Gastroesophageal sphincter (tissue), 4 donors: ENCODE measurements around the gene ZNF512. TPM values are rescaled to one million over a fixed set of nuclear protein-coding genes. Genes with fewer than 3 reads are reported as not detected.
"Not testable (repeated sequence)": the region's sequence is repeated elsewhere in the genome, so short reads cannot be mapped to it uniquely, and the experiment has no call there.

Source experiments
- ATAC-seq: fragments of 150-250 bp; one replicate; pipeline ENCODE4 v1.9.1; 2016; ENCODE audit warnings: mild to moderate bottlenecking, moderate library complexity
- H3K27ac ChIP-seq, 4 donors: fragments of 200-600 bp; sonication (generic) in 3 of 4; 1 replicate in 3 of 4; 2 replicates in 1 of 4; pipeline ENCODE4 v1.5.1; 2016 to 2019
- H3K27me3 ChIP-seq: fragments of 200-600 bp; sonication (generic); one replicate; pipeline ENCODE4 v1.5.1; 2019
- H3K36me3 ChIP-seq, 2 donors: fragments of 200-600 bp; sonication (generic); one replicate each; pipeline ENCODE4 v1.5.1; 2019; ENCODE audit warnings: control low read depth in 1 of 2
- H3K4me1 ChIP-seq, 3 donors: fragments of 200-600 bp; sonication (generic); 1 replicate in 2 of 3; 2 replicates in 1 of 3; pipeline ENCODE4 v1.5.1; 2016 to 2019; ENCODE audit warnings: control low read depth in 2 of 3
- H3K4me3 ChIP-seq, 2 donors: fragments of 200-600 bp; sonication (generic); one replicate each; pipeline ENCODE4 v1.5.1; 2019; ENCODE audit warnings: mild to moderate bottlenecking in 1 of 2, moderate library complexity in 1 of 2
- H3K9me3 ChIP-seq, 3 donors: fragments of 200-600 bp; sonication (generic); one replicate each; pipeline ENCODE4 v1.5.1; 2017 to 2019; ENCODE audit warnings: control low read depth in 2 of 3
- EP300 ChIP-seq: sonication (generic); formaldehyde crosslinking; IDR thresholded peaks from one replicate; pipeline ENCODE4 v1.6.1; 2017; ENCODE audit warnings: antibody characterized with exemption, mild to moderate bottlenecking
- POLR2A ChIP-seq, 2 donors: fragments of 450-650 bp; IDR thresholded peaks; one replicate each; pipeline ENCODE4 v1.6.1; 2017; ENCODE audit warnings: antibody characterized with exemption in 2 of 2, mild to moderate bottlenecking in 2 of 2, moderate library complexity in 1 of 2
- POLR2AphosphoS5 ChIP-seq: sonication (generic); formaldehyde crosslinking; IDR thresholded peaks from one replicate; pipeline ENCODE4 v1.6.1; 2017; ENCODE audit warnings: antibody characterized with exemption
- whole genome bisulfite sequencing, 2 donors: methylation state at CpG; one replicate each; pipeline ENCODE4 v1.1.5; 2018; ENCODE audit warnings: low coverage in 1 of 2; 5-methylcytosine and 5-hydroxymethylcytosine counted together
- total RNA-seq, 4 donors: library from RNA; depleted of rRNA; stranded (reverse); fragments of >200 nt; gene quantifications; one replicate each; pipeline ENCODE4 v1.1.0, GENCODE V29; 2016
- TF ChIP-seq, protein P1 (sequence below), 4 experiments: fragments of 200-600 bp in 2 of 4; fragments of 450-650 bp in 2 of 4; sonication (generic) in 1 of 4; IDR thresholded peaks; one replicate each; pipeline ENCODE4 v1.5.1; 2017 to 2019; ENCODE audit warnings: antibody characterized with exemption in 4 of 4, mild to moderate bottlenecking in 2 of 4, moderate library complexity in 2 of 4

ZNF512 gene
- total RNA-seq, 4 donors from 2014 or later, result 32.3 to 52.1 (median 44.4) TPM

DNA sequence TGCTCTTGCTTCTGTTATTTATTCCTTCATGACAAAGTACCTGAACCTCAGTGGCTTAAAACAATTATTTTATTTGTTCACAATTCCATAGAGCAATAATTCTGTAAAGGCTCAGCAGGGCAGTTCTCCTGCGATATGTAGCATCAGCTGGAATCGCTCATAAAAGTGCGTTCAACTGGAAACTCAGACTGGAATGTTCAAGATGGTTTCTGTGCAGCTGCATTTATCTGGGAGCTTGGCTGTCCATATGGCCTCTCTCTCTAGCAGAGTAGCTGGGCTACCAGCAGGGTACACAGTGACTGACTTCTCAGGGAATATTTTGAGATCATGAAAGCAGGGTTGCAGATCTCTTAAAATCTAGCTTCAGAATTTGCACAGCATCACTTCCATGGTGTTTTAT is 32.5 kb downstream of the ZNF512 start:
- ATAC-seq, result no peak
- no peak overlapping the region for H3K27ac ChIP-seq
- H3K9me3 ChIP-seq, result no peaks in the 10 kb centered on the region
- H3K36me3 ChIP-seq, result peaks cover 9 to 82% of the 10 kb centered on the region in 2 donors
- no peak overlapping the region for H3K4me3 ChIP-seq
- H3K4me1 ChIP-seq, result no peaks in the 10 kb centered on the region
- TF ChIP-seq, protein P1, sequence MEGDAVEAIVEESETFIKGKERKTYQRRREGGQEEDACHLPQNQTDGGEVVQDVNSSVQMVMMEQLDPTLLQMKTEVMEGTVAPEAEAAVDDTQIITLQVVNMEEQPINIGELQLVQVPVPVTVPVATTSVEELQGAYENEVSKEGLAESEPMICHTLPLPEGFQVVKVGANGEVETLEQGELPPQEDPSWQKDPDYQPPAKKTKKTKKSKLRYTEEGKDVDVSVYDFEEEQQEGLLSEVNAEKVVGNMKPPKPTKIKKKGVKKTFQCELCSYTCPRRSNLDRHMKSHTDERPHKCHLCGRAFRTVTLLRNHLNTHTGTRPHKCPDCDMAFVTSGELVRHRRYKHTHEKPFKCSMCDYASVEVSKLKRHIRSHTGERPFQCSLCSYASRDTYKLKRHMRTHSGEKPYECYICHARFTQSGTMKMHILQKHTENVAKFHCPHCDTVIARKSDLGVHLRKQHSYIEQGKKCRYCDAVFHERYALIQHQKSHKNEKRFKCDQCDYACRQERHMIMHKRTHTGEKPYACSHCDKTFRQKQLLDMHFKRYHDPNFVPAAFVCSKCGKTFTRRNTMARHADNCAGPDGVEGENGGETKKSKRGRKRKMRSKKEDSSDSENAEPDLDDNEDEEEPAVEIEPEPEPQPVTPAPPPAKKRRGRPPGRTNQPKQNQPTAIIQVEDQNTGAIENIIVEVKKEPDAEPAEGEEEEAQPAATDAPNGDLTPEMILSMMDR (IDR thresholded peaks at IDR 0.05), result no peak
- TF ChIP-seq POLR2AphosphoS5 (no peak), POLR2A (IDR thresholded peaks at IDR 0.05) (no peak), EP300 (no peak)
- WGBS, 2 donors, result 94 to 100% methylated on average over 3 of the region's 3 CpGs
- H3K27me3 ChIP-seq, result no peaks in the 10 kb centered on the region

DNA sequence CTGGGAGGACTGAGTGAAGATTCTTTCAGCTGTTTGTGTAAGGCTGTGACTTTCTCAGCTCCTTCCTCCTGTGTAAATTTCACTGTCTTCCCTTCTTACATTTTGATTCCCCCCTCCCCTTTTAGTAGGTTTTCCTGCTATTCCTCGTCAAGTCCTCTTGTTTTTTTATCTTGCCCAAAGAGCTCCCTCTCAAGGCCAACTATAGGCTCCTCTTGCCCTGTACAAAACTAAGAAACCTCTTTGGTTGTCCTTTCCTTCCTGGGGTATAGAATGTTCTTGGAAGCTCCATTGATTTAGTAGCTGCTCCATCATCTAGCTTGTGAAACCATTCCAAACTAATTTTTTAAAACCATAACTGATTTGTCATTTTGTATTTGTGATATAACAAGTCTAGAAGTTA is 38.7 kb downstream of the ZNF512 start:
- WGBS, 2 donors, result 53% methylated on average over 1 of the region's 1 CpG; no CpG with 5 or more reads in 1 of the 2 donors
- Histone ChIP-seq H3K4me1 (no peaks in the 10 kb centered on the region), H3K9me3 (no peaks in the 10 kb centered on the region), H3K27me3 (no peaks in the 10 kb centered on the region), H3K27ac (no peak overlapping the region), H3K36me3 (peaks cover 8 to 80% of the 10 kb centered on the region in 2 donors), H3K4me3 (no peak overlapping the region)
- ATAC-seq, result no peak
- TF ChIP-seq, protein P1 (IDR thresholded peaks at IDR 0.05), result no peak
- no peak for TF ChIP-seq EP300
- no peak for TF ChIP-seq POLR2AphosphoS5
- no peak for TF ChIP-seq POLR2A (IDR thresholded peaks at IDR 0.05)

DNA sequence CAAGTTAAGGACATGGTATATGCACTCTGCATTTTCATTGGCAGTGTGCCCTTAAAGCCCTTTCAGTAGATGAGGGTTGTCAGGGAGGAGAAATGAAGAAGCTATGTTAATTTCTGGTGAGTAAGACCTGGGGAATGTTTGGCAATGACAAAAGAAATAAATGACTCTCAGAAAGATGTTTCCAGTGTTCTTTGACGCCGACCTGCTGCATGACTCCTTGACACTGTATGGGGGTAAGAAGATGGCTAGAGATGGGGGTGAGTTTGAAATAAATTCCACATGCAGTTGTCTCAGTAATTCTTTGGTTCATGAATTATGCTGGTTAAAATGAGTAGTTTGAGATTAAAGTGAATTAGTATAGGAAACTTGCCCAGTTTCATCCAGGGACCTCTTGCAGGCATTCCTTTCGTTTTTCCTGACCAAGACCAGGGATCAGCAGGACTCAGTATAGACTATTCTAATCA is 40.1 kb downstream of the ZNF512 start:
- Histone ChIP-seq H3K27me3 (no peaks in the 10 kb centered on the region), H3K9me3 (no peaks in the 10 kb centered on the region), H3K27ac (no peak overlapping the region), H3K4me1 (peaks cover 0 to 8% (median 3%) of the 10 kb centered on the region in 3 donors), H3K36me3 (peaks cover 0 to 66% of the 10 kb centered on the region in 2 donors), H3K4me3 (no peak overlapping the region)
- 56 to 62% methylated on average over 3 of the region's 3 CpGs for WGBS, 2 donors
- peak; percentile 8 for TF ChIP-seq POLR2AphosphoS5
- TF ChIP-seq EP300, result no peak
- ATAC-seq, result no peak

DNA sequence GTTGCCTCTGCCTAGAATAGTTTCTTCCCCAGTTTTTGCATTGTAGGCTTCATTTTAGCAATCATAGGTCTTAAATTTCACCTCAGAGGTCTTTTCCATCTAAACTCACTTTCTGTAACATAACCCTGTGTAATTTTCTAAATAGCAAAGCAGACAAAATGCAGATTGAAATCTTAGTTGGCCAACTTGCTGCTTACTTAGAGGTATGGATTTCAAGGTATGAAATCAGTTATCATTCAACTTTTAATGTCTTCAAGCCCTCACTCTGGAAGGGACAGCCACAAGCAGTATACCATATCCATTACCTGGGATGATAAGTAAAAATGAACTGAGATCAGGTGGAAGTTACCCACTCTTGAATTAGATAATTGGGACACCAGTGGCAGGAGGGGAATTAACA is 42.1 kb downstream of the ZNF512 start:
- Histone ChIP-seq H3K4me1 (peaks cover 0 to 20% (median 12%) of the 10 kb centered on the region in 3 donors), H3K4me3 (no peak overlapping the region), H3K27me3 (no peaks in the 10 kb centered on the region), H3K36me3 (peaks cover 0 to 46% of the 10 kb centered on the region in 2 donors), H3K9me3 (no peaks in the 10 kb centered on the region), H3K27ac (no peak overlapping the region)
- no peak for ATAC-seq
- TF ChIP-seq POLR2AphosphoS5 (no peak), POLR2A (IDR thresholded peaks at IDR 0.05) (no peak), EP300 (no peak)
- TF ChIP-seq, protein P1 (IDR thresholded peaks at IDR 0.05), result no peak

DNA sequence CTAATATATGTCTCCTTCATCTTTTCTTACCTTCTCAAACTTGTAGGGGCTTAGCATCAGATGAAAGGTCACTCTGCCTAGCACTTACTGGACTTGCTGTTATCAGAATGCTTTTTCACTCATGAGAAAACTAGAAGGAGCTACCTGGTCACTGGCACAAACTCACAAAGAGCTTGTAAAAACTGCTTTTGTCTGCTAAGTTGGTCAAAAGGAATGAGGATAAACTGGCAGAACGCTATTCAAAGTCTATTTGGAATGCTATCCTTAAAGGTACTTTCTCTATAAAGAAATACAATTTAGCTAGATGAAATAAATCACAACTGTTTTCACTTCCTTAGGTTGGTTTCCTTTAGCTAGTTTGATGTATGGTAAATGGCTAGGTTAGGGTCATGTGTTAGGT is 43.5 kb downstream of the ZNF512 start:
- peak overlapping the region in 2 of 4 donors; percentile 7 to 29 for H3K27ac ChIP-seq
- 94 to 100% methylated on average over 1 of the region's 1 CpG for WGBS, 2 donors
- H3K36me3 ChIP-seq, result peaks cover 2 to 46% of the 10 kb centered on the region in 2 donors
- not testable (repeated sequence) for H3K9me3 ChIP-seq, H3K27me3 ChIP-seq, H3K4me3 ChIP-seq, ATAC-seq
- H3K4me1 ChIP-seq, result peaks cover 0 to 26% (median 14%) of the 10 kb centered on the region in 3 donors

DNA sequence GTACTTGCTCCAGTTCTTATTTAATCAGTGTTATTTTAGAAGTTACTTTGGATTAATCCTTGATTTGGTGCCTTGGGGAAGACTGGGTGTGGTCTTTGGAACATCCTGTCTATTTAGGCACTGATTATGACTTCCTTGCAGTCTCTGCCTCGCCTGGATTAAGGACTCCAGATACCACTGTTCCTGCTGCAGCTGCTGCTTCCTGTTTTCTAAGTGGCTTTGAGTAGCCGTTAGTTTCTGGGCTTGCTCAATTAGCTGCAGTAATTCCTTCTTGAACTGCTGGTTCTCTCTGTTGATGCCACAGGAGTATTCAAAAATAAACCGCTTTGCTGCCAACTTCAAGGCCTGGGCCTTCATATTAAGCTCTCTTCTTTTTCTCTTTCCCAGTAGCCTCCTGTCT is 44.1 kb downstream of the ZNF512 start:
- 60 to 66% methylated on average over 3 of the region's 3 CpGs for WGBS, 2 donors
- ATAC-seq, result not testable (repeated sequence)
- H3K36me3 ChIP-seq, result peaks cover 2 to 46% of the 10 kb centered on the region in 2 donors

More for the DNA sequence above, 44.1 kb downstream of the ZNF512 start:
- not testable (repeated sequence) for H3K4me3 ChIP-seq, H3K27me3 ChIP-seq, H3K9me3 ChIP-seq
- H3K4me1 ChIP-seq, result peaks cover 0 to 26% (median 14%) of the 10 kb centered on the region in 3 donors
- H3K27ac ChIP-seq, result peak overlapping the region in 3 of 4 donors; percentile 7 to 34 (median 29)
